ENCODE results near the gene DFFB. TPM values are rescaled to one million over a fixed set of nuclear protein-coding genes. Genes with fewer than 3 reads are reported as not detected.

Gene DFFB
- total RNA-seq, 1 experiment from 2014 or later = 9.0 TPM

- ChIA-PET CTCF (interaction anchor here (1.6 to 1.7 kb wide), 2 partner anchors 42 to 447 kb away, joined by 5 to 12 read pairs; partner anchors contain the start of genes CEP104 and DFFB), POLR2A (interaction anchor here (0.7 to 1.9 kb wide), 2 partner anchors 42 to 678 kb away, joined by 3 to 4 read pairs; partner anchors contain the start of gene DFFB), RAD21 (ENCODE audit: low non-redundant PET in 1 of 2, low total read pairs in 2 of 2, uncharacterized antibody in 2 of 2, unreplicated experiment in 2 of 2) (no interaction called here)
- BruUV-seq (replicated peaks) = no TSS peak
- no peaks in the 10 kb centered on the region for H4K20me1 ChIP-seq (ENCODE audit: insufficient read depth)
- H3K4me2 ChIP-seq (ENCODE audit: low read length) = peak within 1 kb of the TSS; percentile 100
- H3K27me3 ChIP-seq (ENCODE audit: insufficient read depth, low read length) = no peaks in the 10 kb centered on the region
- peaks cover 47% of the 10 kb centered on the region for H3K79me2 ChIP-seq (ENCODE audit: insufficient read depth, low read length)
- H3K36me3 ChIP-seq (ENCODE audit: control insufficient read depth in 1 of 2, insufficient read depth in 2 of 2, low read length in 2 of 2) = no peaks in the 10 kb centered on the region; a peak in 2 of 4 replicates
- H3K9ac ChIP-seq (ENCODE audit: low read length) = peak within 1 kb of the TSS; percentile 93
- peak within 1 kb of the TSS; percentile 52 for H2AFZ ChIP-seq (ENCODE audit: low read depth, low read length, poor library complexity, severe bottlenecking)
- peak within 1 kb of the TSS; percentile 96 for H3K27ac ChIP-seq (ENCODE audit: low read depth, low read length)
- DNase-seq (ENCODE audit: low read depth, low spot score) = peak; percentile 95
- TF ChIP-seq ZNF274 (IDR thresholded peaks at IDR 0.05; ENCODE audit: low read depth, low read length) = no peak
- TF ChIP-seq POLR2AphosphoS5 (IDR thresholded peaks at IDR 0.05; ENCODE audit: low read depth, low read length) = peak; percentile 88
- no peak for TF ChIP-seq ATF3 (IDR thresholded peaks at IDR 0.05)
- peak; percentile 28 for TF ChIP-seq POLR2A (IDR thresholded peaks at IDR 0.05; ENCODE audit: borderline replicate concordance, extremely low read depth, insufficient read depth, insufficient read length)
- no peak for TF ChIP-seq REST (IDR thresholded peaks at IDR 0.05; ENCODE audit: low read depth)
- peak; percentile 98 for TF ChIP-seq EGR1 (IDR thresholded peaks at IDR 0.05; ENCODE audit: low read depth)
- TF ChIP-seq MAX (IDR thresholded peaks at IDR 0.05) = peak; percentile 78
- TF ChIP-seq TCF7L2 (IDR thresholded peaks at IDR 0.05; ENCODE audit: borderline replicate concordance, extremely low read depth, insufficient read depth, insufficient read length) = peak; percentile 66
- TF ChIP-seq CEBPB (IDR thresholded peaks at IDR 0.05; ENCODE audit: low read depth) = peak; percentile 96
- peak; percentile 65; the same call in 1 of the 2 replicates for TF ChIP-seq CBX3 (IDR thresholded peaks at IDR 0.05; ENCODE audit: low read depth)
- TF ChIP-seq YY1 (IDR thresholded peaks at IDR 0.05; ENCODE audit: extremely low read depth, insufficient replicate concordance, low read depth, low read length) = peak; percentile 98
- no peak for TF ChIP-seq ZBTB33 (IDR thresholded peaks at IDR 0.05; ENCODE audit: extremely low read depth, insufficient replicate concordance, low read length)
- TF ChIP-seq ZFX (IDR thresholded peaks at IDR 0.05) = peak; percentile 65; the same call in 1 of the 2 replicates
- TF ChIP-seq SIN3A (IDR thresholded peaks at IDR 0.05; ENCODE audit: low read depth) = peak; percentile 45; the same call in 1 of the 2 replicates
- no peak; the same call in 1 of the 2 replicates for TF ChIP-seq SRF (IDR thresholded peaks at IDR 0.05; ENCODE audit: low read depth)
- TF ChIP-seq EZH2phosphoT487 (IDR thresholded peaks at IDR 0.05; ENCODE audit: borderline replicate concordance) = no peak
- intact Hi-C loops (cut with micrococcal nuclease) = loop anchor here (1.0 to 5.0 kb wide), 3 partner anchors 43 to 233 kb away; partner anchors contain the start of genes CEP104, DFFB and LRRC47
- peak within 1 kb of the TSS; percentile 92 to 96 for H3K4me3 ChIP-seq (replicated peaks in 1 of 2; ENCODE audit: low read depth in 1 of 2, low read length in 2 of 2)
- peak; percentile 79 for ATAC-seq
- H3K4me1 ChIP-seq (ENCODE audit: control insufficient read depth in 1 of 2, insufficient read depth in 2 of 2, low read length in 2 of 2) = peaks cover 0 to 15% of the 10 kb centered on the region in 2 experiments; a peak in 1 of 4 replicates
- no peaks in the 10 kb centered on the region for H3K9me3 ChIP-seq (ENCODE audit: control insufficient read depth in 1 of 2, insufficient read depth in 1 of 2, low read depth in 1 of 2, low read length in 2 of 2)
- no peaks in the 10 kb centered on the region for H3K9me2 ChIP-seq (ENCODE audit: insufficient read depth)
Observed at GRCh38 chr1:3900150-3900968, 43.1 kb downstream of the DFFB start, which contains the start of gene C1orf174. TSS of gene C1orf174 (minus strand) at chr1:3900272. CDS start at chr1:3900186, 86 bp downstream.
